ENCODE measurements around the gene PCDHGB1.
"Not testable (repeated sequence)": the region's sequence is repeated elsewhere in the genome, so short reads cannot be mapped to it uniquely, and the experiment has no call there.

Gene PCDHGB1

GRCh38 chr5:141349917-141350619 is at the start of gene PCDHGB1:
Gene PCDHGB1, plus strand, starts transcription at chr5:141350099. Its CDS starts 162 bp downstream, at chr5:141350261.
- H3K4me1 ChIP-seq (ENCODE audit: insufficient read depth, low read length): no peaks in the 10 kb centered on the region
- H3K4me3 ChIP-seq (ENCODE audit: low read length): peak within 1 kb of the TSS; percentile 32
- peaks cover 24% of the 10 kb centered on the region for H3K9me3 ChIP-seq (ENCODE audit: low read length)
- peak within 1 kb of the TSS; percentile 32 for H2AFZ ChIP-seq (ENCODE audit: low read depth, low read length)
- H3K36me3 ChIP-seq (ENCODE audit: insufficient read depth, low read length): no peaks in the 10 kb centered on the region
- no peaks in the 10 kb centered on the region for H3K27me3 ChIP-seq (ENCODE audit: insufficient read depth, low read length)

- no peaks in the 10 kb centered on the region for H3K27me3 ChIP-seq (ENCODE audit: insufficient read depth, low read length)
- peaks cover 5% of the 10 kb centered on the region for H3K4me1 ChIP-seq (ENCODE audit: insufficient read depth, low read length)
- H3K4me3 ChIP-seq (ENCODE audit: low read length): no peak within 1 kb of the TSS
- H2AFZ ChIP-seq (ENCODE audit: low read depth, low read length): no peak within 1 kb of the TSS
- no peaks in the 10 kb centered on the region for H3K36me3 ChIP-seq (ENCODE audit: insufficient read depth, low read length)
- peaks cover 29% of the 10 kb centered on the region for H3K9me3 ChIP-seq (ENCODE audit: low read length)
These were observed 46.1 kb upstream of the PCDHGB1 start, which contains the start of gene SLC25A2 for GRCh38 chr5:141303756-141304155. Gene SLC25A2, minus strand, starts transcription at chr5:141304049. Its CDS starts 184 bp downstream, at chr5:141303865.

DNA sequence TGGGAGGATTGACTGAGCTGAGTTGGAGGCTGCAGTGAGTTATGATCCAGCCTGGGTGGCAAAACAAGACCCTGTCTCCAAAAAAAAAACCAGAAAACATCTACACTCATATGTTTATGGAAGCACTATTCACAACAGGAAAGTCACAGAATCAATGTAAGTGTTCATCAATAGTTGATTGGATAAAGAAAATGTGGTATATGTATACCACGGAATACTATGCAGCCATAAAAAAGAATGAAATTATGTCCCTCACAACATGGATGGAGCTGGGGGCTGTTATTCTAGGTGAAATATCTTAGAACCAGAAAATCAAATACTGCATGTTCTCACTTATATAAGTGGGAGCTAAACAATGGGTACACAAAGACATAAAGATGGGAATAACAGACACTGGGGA is 43.3 kb upstream of the PCDHGB1 start:
- Histone ChIP-seq H3K27me3 (ENCODE audit: insufficient read depth, low read length) (no peaks in the 10 kb centered on the region), H2AFZ (ENCODE audit: low read depth, low read length) (no peak overlapping the region), H3K36me3 (ENCODE audit: insufficient read depth, low read length) (no peaks in the 10 kb centered on the region), H3K4me3 (ENCODE audit: low read length) (no peak overlapping the region), H3K4me1 (ENCODE audit: insufficient read depth, low read length) (peaks cover 5% of the 10 kb centered on the region), H3K9me3 (ENCODE audit: low read length) (peaks cover 32% of the 10 kb centered on the region)

- peaks cover 40% of the 10 kb centered on the region for H3K9me3 ChIP-seq (ENCODE audit: low read length)
- peaks cover 3% of the 10 kb centered on the region for H3K4me1 ChIP-seq (ENCODE audit: insufficient read depth, low read length)
- H3K36me3 ChIP-seq (ENCODE audit: insufficient read depth, low read length): peaks cover 37% of the 10 kb centered on the region
- no peak overlapping the region for H3K4me3 ChIP-seq (ENCODE audit: low read length)
- H2AFZ ChIP-seq (ENCODE audit: low read depth, low read length): no peak overlapping the region
- no peaks in the 10 kb centered on the region for H3K27me3 ChIP-seq (ENCODE audit: insufficient read depth, low read length)
These were observed 36.2 kb upstream of the PCDHGB1 start for GRCh38 chr5:141313711-141314110.

DNA sequence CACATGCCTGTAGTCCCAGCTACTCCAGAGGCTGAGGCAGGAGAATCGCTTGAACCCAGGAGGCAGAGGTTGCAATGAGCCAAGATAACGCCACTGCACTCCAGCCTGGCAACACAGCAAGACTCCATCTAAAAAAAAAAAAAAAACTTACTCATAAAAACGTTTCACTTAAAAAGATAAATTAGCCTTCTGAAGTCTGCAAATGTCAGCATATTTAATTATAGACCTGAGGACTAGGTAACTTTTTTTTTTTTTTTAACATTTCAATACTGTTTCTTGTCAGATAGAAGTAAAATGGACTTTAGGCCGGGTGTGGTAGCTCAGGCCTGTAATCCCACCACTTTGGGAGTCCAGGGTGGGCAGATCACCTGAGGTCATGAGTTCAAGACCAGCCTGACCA is 32.9 kb upstream of the PCDHGB1 start:
- H3K4me3 ChIP-seq (ENCODE audit: low read length); H2AFZ ChIP-seq (ENCODE audit: low read depth, low read length); H3K4me1 ChIP-seq (ENCODE audit: insufficient read depth, low read length); H3K27me3 ChIP-seq (ENCODE audit: insufficient read depth, low read length): not testable (repeated sequence)
- H3K36me3 ChIP-seq (ENCODE audit: insufficient read depth, low read length): peaks cover 47% of the 10 kb centered on the region
- peaks cover 45% of the 10 kb centered on the region for H3K9me3 ChIP-seq (ENCODE audit: low read length)

DNA sequence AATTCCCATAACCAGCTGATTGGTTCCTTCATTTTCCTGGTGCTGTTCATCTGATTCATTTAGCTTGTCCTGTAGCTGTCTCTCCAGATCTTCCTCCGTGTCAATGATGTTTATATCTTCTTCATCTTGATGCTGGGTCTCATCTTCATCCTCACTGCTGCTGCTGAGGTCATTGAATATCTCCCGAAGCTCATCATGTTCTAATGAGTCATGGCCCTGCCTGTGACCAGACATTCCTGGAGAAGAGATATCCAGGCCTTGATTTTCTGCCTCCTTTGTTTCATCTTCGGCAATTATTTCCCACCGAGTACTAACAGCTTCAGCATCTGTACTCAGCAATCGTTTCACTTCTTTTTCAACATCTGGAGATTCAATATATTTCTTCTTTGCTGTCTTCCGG is 30.7 kb upstream of the PCDHGB1 start:
- Histone ChIP-seq H3K9me3 (ENCODE audit: low read length) (peaks cover 41% of the 10 kb centered on the region), H3K4me3 (ENCODE audit: low read length) (peak overlapping the region; percentile 88), H3K27me3 (ENCODE audit: insufficient read depth, low read length) (no peaks in the 10 kb centered on the region), H3K4me1 (ENCODE audit: insufficient read depth, low read length) (peaks cover 3% of the 10 kb centered on the region), H2AFZ (ENCODE audit: low read depth, low read length) (no peak overlapping the region), H3K36me3 (ENCODE audit: insufficient read depth, low read length) (peaks cover 41% of the 10 kb centered on the region)

DNA sequence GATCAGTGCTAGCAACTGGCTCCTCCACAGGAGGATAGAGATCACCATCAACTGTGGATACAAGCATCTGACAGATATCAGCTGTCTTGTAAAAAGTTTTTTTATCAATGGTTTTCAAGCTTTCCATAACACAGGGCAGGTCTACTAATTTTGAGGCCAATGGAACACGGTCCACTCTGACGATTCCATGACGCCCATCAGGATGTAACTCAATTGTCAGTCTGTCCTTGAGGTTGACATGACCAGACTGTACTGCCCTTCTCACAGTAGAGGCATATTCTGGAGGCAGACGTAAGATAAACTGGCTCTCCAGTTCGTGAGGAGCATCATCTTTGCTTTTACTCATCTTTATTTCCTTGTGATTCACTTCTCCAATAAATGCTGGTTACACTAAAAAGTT is 30.2 kb upstream of the PCDHGB1 start:
- peak overlapping the region; percentile 88 for H3K4me3 ChIP-seq (ENCODE audit: low read length)
- no peaks in the 10 kb centered on the region for H3K27me3 ChIP-seq (ENCODE audit: insufficient read depth, low read length)
- H2AFZ ChIP-seq (ENCODE audit: low read depth, low read length): no peak overlapping the region
- peaks cover 40% of the 10 kb centered on the region for H3K9me3 ChIP-seq (ENCODE audit: low read length)
- peaks cover 3% of the 10 kb centered on the region for H3K4me1 ChIP-seq (ENCODE audit: insufficient read depth, low read length)
- peaks cover 40% of the 10 kb centered on the region for H3K36me3 ChIP-seq (ENCODE audit: insufficient read depth, low read length)

DNA sequence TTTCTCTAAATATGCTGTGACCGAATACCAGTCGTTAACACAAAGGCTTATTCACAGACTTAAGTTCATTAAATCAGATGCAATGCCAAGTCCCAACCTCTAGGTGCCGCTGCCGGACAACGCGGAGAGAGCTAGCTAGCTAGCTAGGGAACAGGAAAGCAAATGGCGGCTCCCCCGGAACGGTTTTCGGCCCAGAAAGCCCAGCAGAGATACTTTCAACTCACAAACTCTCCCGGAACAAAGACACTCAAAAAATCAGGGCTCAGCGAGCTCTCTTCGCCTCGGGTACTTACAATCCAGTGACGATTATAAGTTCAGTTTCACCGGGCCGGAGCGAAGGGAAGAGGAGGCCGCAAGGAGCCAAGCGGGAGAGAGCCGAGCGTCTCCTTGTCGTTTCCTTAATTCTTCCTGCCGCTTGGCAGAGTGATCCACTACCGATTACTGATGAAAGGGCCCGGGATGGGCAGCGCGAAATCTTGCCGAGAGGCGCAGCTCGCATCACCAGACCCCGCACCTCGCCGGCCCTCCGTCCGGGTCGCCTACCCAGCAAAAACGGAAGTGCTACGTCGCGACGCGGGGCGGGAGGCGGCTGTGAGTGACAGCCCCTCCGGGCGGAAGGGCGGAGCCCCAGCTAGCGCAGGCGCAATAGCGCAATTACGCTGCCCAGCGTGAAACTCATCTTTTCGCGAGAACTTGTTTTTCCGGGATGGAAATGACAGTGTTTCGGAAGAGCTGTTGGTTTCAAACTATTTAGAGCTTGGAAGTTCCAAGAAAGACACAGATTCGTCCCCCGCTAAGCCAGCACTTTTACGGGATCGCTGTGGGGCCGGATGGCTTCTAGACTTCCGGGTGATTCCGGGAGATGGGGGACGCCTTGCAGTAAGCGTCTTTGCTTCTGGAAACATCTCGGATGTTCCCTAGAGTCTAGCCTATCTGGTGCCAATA is 29.4 kb upstream of the PCDHGB1 start, which contains the start of gene TAF7:
Gene TAF7, minus strand, starts transcription at position 560 of the 945 bp plus-strand sequence. CDS start 740 bp downstream, outside the sequence.
- H3K4me3 ChIP-seq (ENCODE audit: low read length): peak within 1 kb of the TSS; percentile 88
- peaks cover 3% of the 10 kb centered on the region for H3K4me1 ChIP-seq (ENCODE audit: insufficient read depth, low read length)
- peaks cover 33% of the 10 kb centered on the region for H3K9me3 ChIP-seq (ENCODE audit: low read length)
- H2AFZ ChIP-seq (ENCODE audit: low read depth, low read length): peak within 1 kb of the TSS; percentile 75
- peaks cover 32% of the 10 kb centered on the region for H3K36me3 ChIP-seq (ENCODE audit: insufficient read depth, low read length)
- no peaks in the 10 kb centered on the region for H3K27me3 ChIP-seq (ENCODE audit: insufficient read depth, low read length)

DNA sequence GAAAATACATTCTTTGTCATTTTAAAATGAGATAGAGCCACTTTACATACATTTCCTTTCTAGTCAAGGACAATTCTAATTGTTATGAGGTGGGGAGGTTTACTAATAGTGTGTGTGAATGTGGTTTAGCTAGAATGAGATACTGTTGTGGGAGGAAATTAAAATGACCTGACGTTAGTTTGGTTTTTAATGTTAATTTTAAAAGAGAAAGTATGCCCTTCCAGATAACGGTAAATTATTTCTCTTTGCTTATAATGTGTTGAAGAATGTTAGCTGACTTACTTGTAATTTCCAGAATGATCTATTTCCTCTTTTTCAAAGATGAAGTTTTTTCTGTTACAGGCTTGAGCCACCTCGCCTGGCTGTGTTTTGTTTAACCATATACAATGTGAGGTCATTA is 27.6 kb upstream of the PCDHGB1 start:
- peaks cover 28% of the 10 kb centered on the region for H3K9me3 ChIP-seq (ENCODE audit: low read length)
- peaks cover 3% of the 10 kb centered on the region for H3K4me1 ChIP-seq (ENCODE audit: insufficient read depth, low read length)
- no peaks in the 10 kb centered on the region for H3K27me3 ChIP-seq (ENCODE audit: insufficient read depth, low read length)
- no peak overlapping the region for H2AFZ ChIP-seq (ENCODE audit: low read depth, low read length)
- no peak overlapping the region for H3K4me3 ChIP-seq (ENCODE audit: low read length)
- peaks cover 22% of the 10 kb centered on the region for H3K36me3 ChIP-seq (ENCODE audit: insufficient read depth, low read length)

DNA sequence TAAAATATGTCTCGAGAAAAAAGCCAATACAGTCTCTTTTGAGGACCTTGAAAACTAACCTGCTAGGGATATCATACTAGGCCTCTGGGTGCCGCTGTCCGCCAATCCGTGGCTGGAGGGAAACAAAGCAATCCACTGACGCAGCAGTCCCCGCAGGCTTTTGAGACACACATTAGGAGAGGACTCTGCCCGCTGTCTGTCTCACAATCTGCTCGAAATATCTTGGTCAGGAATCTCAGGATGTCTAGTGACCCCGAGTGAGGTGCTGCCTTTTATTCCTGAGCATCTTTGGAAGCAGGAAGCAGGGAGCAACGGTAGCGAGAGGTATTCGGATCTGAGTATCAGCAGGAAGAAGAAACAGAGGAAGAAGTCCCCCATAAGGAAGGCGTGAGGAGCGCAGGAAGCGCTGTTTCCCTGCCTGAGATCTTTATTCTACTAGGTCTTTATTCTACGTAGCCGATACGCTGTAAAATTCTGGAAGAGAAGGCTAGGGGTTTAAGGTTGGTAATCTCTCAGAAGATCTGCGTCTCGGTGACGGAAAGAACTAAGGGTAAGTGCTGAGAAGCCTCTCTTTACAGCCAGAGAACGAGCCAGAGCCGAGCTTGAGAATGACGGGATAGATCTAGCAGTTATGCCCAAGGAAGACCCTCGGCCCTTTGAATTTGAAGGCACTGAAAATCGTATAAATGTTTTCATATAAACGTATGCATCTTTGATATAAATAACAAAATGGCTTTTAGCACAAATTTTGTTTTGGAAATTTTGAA is 23.6 kb upstream of the PCDHGB1 start:
- Histone ChIP-seq H3K9me3 (ENCODE audit: low read length) (peaks cover 14% of the 10 kb centered on the region), H3K27me3 (ENCODE audit: insufficient read depth, low read length) (no peaks in the 10 kb centered on the region), H3K4me3 (ENCODE audit: low read length) (no peak overlapping the region), H3K4me1 (ENCODE audit: insufficient read depth, low read length) (no peaks in the 10 kb centered on the region), H3K36me3 (ENCODE audit: insufficient read depth, low read length) (no peaks in the 10 kb centered on the region), H2AFZ (ENCODE audit: low read depth, low read length) (no peak overlapping the region)

DNA sequence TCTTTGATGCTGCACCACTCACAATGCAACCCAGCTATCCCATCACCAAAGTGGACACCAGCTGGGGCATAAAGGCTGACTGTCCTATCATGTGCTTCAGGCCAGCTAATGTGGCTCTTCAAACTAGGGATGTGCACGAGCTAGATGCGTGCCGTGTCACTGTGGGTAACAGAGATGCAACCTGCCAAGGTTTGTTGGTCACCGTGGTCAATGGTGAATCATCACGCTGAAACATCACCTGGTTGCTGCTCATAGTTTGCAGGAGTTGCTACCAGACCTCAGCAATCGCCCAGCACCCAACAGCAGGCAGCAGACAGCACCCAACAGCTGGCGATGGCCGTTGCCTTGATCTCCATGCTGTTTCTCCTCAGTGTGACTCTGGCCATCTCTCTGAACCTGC is 21.7 kb upstream of the PCDHGB1 start:
- Histone ChIP-seq H3K4me3 (ENCODE audit: low read length) (no peak overlapping the region), H3K4me1 (ENCODE audit: insufficient read depth, low read length) (no peaks in the 10 kb centered on the region), H2AFZ (ENCODE audit: low read depth, low read length) (no peak overlapping the region), H3K27me3 (ENCODE audit: insufficient read depth, low read length) (no peaks in the 10 kb centered on the region), H3K36me3 (ENCODE audit: insufficient read depth, low read length) (no peaks in the 10 kb centered on the region), H3K9me3 (ENCODE audit: low read length) (peaks cover 20% of the 10 kb centered on the region)

DNA sequence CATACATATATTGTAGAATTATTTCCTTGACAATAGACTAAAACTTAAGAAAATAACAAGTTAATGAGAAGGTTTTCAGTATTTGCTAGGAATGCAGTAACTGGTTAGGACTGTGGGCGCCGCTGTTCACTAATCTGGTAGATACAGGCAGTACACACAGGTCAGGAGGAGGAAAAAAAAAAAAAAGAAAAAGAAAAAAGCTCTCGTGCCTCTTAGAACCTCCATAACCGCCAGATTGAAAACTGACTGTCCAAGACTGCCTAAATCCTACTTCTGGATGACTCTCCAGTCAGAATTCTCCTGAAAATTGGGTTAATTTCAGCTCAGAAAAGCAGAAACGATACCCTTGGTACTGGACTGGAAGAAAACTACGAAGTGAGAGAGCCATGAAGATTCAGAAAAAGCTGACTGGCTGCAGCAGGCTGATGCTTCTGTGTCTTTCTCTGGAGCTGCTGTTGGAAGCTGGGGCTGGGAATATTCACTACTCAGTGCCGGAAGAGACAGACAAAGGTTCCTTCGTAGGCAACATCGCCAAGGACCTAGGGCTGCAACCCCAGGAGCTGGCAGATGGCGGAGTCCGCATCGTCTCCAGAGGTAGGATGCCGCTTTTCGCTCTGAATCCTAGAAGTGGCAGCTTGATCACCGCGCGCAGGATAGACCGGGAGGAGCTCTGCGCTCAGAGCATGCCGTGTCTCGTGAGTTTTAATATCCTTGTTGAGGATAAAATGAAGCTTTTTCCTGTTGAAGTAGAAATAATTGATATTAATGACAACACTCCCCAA is 19.4 kb upstream of the PCDHGB1 start, which contains the start of gene PCDHGA1:
Gene PCDHGA1, plus strand, starts transcription at position 216 of the 782 bp plus-strand sequence.
- no peak within 1 kb of the TSS for H2AFZ ChIP-seq (ENCODE audit: low read depth, low read length)
- H3K9me3 ChIP-seq (ENCODE audit: low read length): peaks cover 20% of the 10 kb centered on the region
- no peaks in the 10 kb centered on the region for H3K36me3 ChIP-seq (ENCODE audit: insufficient read depth, low read length)
- no peak within 1 kb of the TSS for H3K4me3 ChIP-seq (ENCODE audit: low read length)
- no peaks in the 10 kb centered on the region for H3K4me1 ChIP-seq (ENCODE audit: insufficient read depth, low read length)
- H3K27me3 ChIP-seq (ENCODE audit: insufficient read depth, low read length): no peaks in the 10 kb centered on the region
